HG02623 (cell line): ENCODE data around the gene KCND2.
A peak's percentile ranks its signal among the peaks of the same experiment; 100 is the strongest.

ENCODE experiments used
- ATAC-seq: cut with Tn5 transposase; IDR thresholded peaks from one replicate; pipeline ENCODE4 v1.9.1; 2021; ENCODE audit warnings: moderate library complexity; ENCODE audit not compliant: unreplicated experiment

The KCND2 gene

GRCh38 chr7:120307991-120308545 is 35.1 kb downstream of the KCND2 start:
- ATAC-seq, result no peak

GRCh38 chr7:120311028-120311788 is 38.2 kb downstream of the KCND2 start:
- no peak for ATAC-seq

GRCh38 chr7:120320218-120320961 is 47.4 kb downstream of the KCND2 start:
- ATAC-seq, result no peak

GRCh38 chr7:120327054-120327453 is 54.1 kb downstream of the KCND2 start:
- no peak for ATAC-seq

- ATAC-seq, result no peak
These were observed 59.5 kb downstream of the KCND2 start for GRCh38 chr7:120332433-120332832.

GRCh38 chr7:120334475-120334874 is 61.5 kb downstream of the KCND2 start:
- ATAC-seq, result peak; percentile 85

GRCh38 chr7:120337308-120337907 is 64.4 kb downstream of the KCND2 start:
- ATAC-seq, result peak; percentile 72

GRCh38 chr7:120344276-120344675 is 71.3 kb downstream of the KCND2 start:
- ATAC-seq, result no peak

GRCh38 chr7:120353171-120353570 is 80.2 kb downstream of the KCND2 start:
- ATAC-seq, result no peak

GRCh38 chr7:120360918-120361317 is 87.9 kb downstream of the KCND2 start:
- ATAC-seq, result peak; percentile 97

- ATAC-seq, result no peak
These were observed 90.4 kb downstream of the KCND2 start for GRCh38 chr7:120363414-120363813.

- ATAC-seq, result peak; percentile 73
These were observed 98.0 kb downstream of the KCND2 start for GRCh38 chr7:120370954-120371353.

- ATAC-seq, result no peak
These were observed 100.2 kb downstream of the KCND2 start for GRCh38 chr7:120373174-120373573.

GRCh38 chr7:120394595-120394994 is 121.6 kb downstream of the KCND2 start:
- ATAC-seq, result peak; percentile 39

- ATAC-seq, result peak; percentile 73
These were observed 122.6 kb downstream of the KCND2 start for GRCh38 chr7:120395526-120396019.

- ATAC-seq, result no peak
These were observed 125.5 kb downstream of the KCND2 start for GRCh38 chr7:120398284-120399000.

- no peak for ATAC-seq
These were observed 128.0 kb downstream of the KCND2 start for GRCh38 chr7:120400806-120401455.

GRCh38 chr7:120402079-120402767 is 129.2 kb downstream of the KCND2 start:
- ATAC-seq, result peak; percentile 53

GRCh38 chr7:120402801-120403200 is 129.8 kb downstream of the KCND2 start:
- no peak for ATAC-seq

GRCh38 chr7:120404042-120404441 is 131.1 kb downstream of the KCND2 start:
- ATAC-seq, result peak; percentile 61
